Parathyroid adenoma (tissue), 2 donors: ENCODE measurements around the gene ZCCHC17.
"Not testable (repeated sequence)": the region's sequence is repeated elsewhere in the genome, so short reads cannot be mapped to it uniquely, and the experiment has no call there.

Experiments
- H2AFZ ChIP-seq: fragments of 300-600 bp; sonication (generic); one replicate; pipeline ENCODE4 v1.7.0; 2017; ENCODE audit warnings: antibody characterized with exemption, mild to moderate bottlenecking
- H3K27ac ChIP-seq: fragments of 300-600 bp; sonication (generic); one replicate; pipeline ENCODE4 v1.7.0; 2017
- H3K27me3 ChIP-seq: fragments of 300-600 bp; sonication (generic); one replicate; pipeline ENCODE4 v1.7.0; 2017; ENCODE audit warnings: low read length; ENCODE audit not compliant: control insufficient read depth, insufficient read depth
- H3K36me3 ChIP-seq: fragments of 300-600 bp; sonication (generic); one replicate; pipeline ENCODE4 v1.7.0; 2017; ENCODE audit warnings: low read length; ENCODE audit not compliant: control insufficient read depth, insufficient read depth
- H3K4me1 ChIP-seq: fragments of 300-600 bp; sonication (generic); one replicate; pipeline ENCODE4 v1.7.0; 2017; ENCODE audit warnings: control low read depth
- H3K4me2 ChIP-seq: fragments of 300-600 bp; sonication (generic); one replicate; pipeline ENCODE4 v1.7.0; 2017; ENCODE audit warnings: low read length
- H3K4me3 ChIP-seq: fragments of 300-600 bp; sonication (generic); one replicate; pipeline ENCODE4 v1.7.0; 2017; ENCODE audit warnings: low read depth, low read length
- H3K79me2 ChIP-seq: fragments of 300-600 bp; sonication (generic); one replicate; pipeline ENCODE4 v1.7.0; 2017; ENCODE audit warnings: control low read depth
- H3K9ac ChIP-seq: fragments of 300-600 bp; sonication (generic); one replicate; pipeline ENCODE4 v1.7.0; 2017; ENCODE audit warnings: mild to moderate bottlenecking
- H3K9me3 ChIP-seq: fragments of 300-600 bp; sonication (generic); one replicate; pipeline ENCODE4 v1.7.0; 2017; ENCODE audit warnings: low read length; ENCODE audit not compliant: control insufficient read depth
- TF ChIP-seq, protein P1 (sequence below): fragments of 300-600 bp; sonication (generic); IDR thresholded peaks from one replicate; pipeline ENCODE4 v1.7.0; 2017; ENCODE audit warnings: antibody characterized with exemption, mild to moderate bottlenecking
- donor health status: primary hyperparathyroidism.

The ZCCHC17 gene

DNA sequence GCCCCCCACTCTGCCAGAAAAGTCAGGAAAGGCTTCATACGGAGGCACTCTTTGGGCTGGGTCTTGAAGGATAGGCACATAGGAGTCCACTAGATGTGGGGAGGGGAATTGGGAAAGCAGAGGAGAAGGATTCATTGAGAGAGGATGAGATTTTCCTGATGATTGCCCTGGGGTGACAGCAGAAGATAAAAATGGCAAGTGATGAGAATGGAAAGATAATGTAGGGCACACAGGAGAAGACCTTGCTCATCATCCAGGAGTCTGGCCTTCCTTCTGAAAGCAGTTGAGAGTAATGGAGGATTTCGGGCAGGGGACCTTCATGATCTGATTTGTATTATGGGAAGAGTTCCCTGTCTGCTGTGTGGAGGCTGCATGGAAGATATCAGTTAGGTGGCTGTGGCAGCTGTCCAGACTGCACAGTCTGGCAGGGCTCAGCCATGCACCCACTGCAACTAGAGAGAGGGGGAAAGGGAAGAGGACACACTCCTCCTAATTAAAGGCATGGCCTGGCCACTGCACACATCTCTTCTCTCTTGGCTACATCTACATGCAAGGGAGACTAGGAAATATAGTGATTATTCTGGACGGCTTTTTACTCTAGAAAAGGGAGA is 85.7 kb downstream of the ZCCHC17 start:
- no peaks in the 10 kb centered on the region for H3K4me1 ChIP-seq
- no peak overlapping the region for H3K9ac ChIP-seq
- no peaks in the 10 kb centered on the region for H3K79me2 ChIP-seq
- no peak overlapping the region for H2AFZ ChIP-seq
- H3K4me3 ChIP-seq = no peak overlapping the region
- H3K27me3 ChIP-seq = no peaks in the 10 kb centered on the region
- no peak overlapping the region for H3K4me2 ChIP-seq
- no peak overlapping the region for H3K27ac ChIP-seq
- TF ChIP-seq, protein P1, sequence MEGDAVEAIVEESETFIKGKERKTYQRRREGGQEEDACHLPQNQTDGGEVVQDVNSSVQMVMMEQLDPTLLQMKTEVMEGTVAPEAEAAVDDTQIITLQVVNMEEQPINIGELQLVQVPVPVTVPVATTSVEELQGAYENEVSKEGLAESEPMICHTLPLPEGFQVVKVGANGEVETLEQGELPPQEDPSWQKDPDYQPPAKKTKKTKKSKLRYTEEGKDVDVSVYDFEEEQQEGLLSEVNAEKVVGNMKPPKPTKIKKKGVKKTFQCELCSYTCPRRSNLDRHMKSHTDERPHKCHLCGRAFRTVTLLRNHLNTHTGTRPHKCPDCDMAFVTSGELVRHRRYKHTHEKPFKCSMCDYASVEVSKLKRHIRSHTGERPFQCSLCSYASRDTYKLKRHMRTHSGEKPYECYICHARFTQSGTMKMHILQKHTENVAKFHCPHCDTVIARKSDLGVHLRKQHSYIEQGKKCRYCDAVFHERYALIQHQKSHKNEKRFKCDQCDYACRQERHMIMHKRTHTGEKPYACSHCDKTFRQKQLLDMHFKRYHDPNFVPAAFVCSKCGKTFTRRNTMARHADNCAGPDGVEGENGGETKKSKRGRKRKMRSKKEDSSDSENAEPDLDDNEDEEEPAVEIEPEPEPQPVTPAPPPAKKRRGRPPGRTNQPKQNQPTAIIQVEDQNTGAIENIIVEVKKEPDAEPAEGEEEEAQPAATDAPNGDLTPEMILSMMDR = no peak
- H3K36me3 ChIP-seq = no peaks in the 10 kb centered on the region
- no peaks in the 10 kb centered on the region for H3K9me3 ChIP-seq

DNA sequence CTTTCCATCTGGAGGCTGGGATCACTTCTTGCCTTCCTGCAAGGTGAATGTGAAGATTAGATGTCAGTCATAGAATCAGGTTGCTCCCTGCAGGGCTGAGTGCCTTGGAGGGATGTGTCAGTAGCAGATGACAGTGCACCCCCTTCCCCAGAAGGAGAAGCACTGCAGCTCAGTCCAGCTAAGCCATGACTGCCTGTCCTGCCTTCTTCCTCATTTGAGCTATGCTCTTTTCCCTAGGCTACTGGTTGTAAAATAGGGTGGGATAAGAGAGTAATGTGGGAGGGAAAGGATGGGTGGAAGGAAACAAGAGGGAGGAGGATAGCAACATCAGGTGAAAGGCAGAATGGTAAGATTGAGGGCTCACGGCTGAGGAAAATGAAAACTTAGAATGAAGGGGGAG is 87.1 kb downstream of the ZCCHC17 start:
- TF ChIP-seq, protein P1 = no peak

DNA sequence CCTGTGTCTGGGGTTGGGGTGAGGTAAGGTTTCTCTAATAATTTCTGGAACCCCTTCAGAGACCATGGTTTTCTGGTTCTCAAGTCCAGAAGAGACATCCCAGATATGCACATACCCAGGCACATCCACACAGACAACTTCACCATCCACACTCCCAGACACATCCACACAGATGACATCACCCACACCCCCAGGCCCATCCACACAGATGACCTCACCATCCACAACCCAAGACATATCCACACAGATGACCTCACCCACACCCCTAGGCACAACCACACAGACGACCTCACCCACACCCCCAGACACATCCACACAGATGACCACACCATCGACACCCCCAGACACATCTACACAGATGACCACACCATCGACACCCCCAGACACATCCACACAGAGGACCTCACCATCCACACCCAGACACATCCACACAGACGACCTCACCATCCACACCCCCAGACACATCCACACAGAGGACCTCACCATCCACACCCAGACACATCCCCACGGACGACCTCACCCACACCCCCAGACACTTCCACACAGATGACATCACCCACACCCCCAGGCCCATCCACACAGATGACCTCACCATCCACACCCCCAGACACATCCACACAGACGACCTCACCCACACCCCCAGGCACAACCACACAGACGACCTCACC is 89.9 kb downstream of the ZCCHC17 start:
- not testable (repeated sequence) for H3K27me3 ChIP-seq, H2AFZ ChIP-seq, H3K4me2 ChIP-seq, H3K79me2 ChIP-seq, H3K36me3 ChIP-seq, H3K4me3 ChIP-seq, H3K9ac ChIP-seq, H3K9me3 ChIP-seq, H3K4me1 ChIP-seq, H3K27ac ChIP-seq

More for the DNA sequence above, 87.1 kb downstream of the ZCCHC17 start:
- H3K4me2 ChIP-seq = no peak overlapping the region
- no peaks in the 10 kb centered on the region for H3K36me3 ChIP-seq
- H3K4me1 ChIP-seq = no peaks in the 10 kb centered on the region
- no peaks in the 10 kb centered on the region for H3K9me3 ChIP-seq
- H2AFZ ChIP-seq = no peak overlapping the region
- no peak overlapping the region for H3K27ac ChIP-seq
- H3K27me3 ChIP-seq = no peaks in the 10 kb centered on the region
- H3K4me3 ChIP-seq = no peak overlapping the region
- H3K9ac ChIP-seq = no peak overlapping the region
- H3K79me2 ChIP-seq = no peaks in the 10 kb centered on the region

DNA sequence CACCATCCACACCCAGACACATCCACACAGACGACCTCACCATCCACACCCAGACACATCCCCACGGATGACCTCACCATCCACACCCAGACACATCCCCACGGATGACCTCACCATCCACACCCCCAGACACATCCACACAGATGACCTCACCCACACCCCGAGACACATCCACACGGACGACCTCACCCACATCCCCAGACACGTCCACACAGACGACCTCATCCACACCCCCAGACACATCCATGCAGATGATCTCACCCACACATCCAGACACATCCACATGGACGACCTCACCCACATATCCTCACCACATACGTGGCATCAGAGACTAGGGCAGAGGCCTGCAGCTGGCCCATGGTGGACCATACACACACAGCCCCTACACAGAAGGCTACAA is 90.8 kb downstream of the ZCCHC17 start:
- TF ChIP-seq, protein P1 = no peak
- no peak overlapping the region for H3K9ac ChIP-seq
- no peaks in the 10 kb centered on the region for H3K27me3 ChIP-seq
- no peaks in the 10 kb centered on the region for H3K36me3 ChIP-seq
- no peak overlapping the region for H2AFZ ChIP-seq
- H3K79me2 ChIP-seq = no peaks in the 10 kb centered on the region
- no peaks in the 10 kb centered on the region for H3K4me1 ChIP-seq
- H3K4me3 ChIP-seq = no peak overlapping the region
- H3K27ac ChIP-seq = no peak overlapping the region
- no peaks in the 10 kb centered on the region for H3K9me3 ChIP-seq
- H3K4me2 ChIP-seq = no peak overlapping the region

DNA sequence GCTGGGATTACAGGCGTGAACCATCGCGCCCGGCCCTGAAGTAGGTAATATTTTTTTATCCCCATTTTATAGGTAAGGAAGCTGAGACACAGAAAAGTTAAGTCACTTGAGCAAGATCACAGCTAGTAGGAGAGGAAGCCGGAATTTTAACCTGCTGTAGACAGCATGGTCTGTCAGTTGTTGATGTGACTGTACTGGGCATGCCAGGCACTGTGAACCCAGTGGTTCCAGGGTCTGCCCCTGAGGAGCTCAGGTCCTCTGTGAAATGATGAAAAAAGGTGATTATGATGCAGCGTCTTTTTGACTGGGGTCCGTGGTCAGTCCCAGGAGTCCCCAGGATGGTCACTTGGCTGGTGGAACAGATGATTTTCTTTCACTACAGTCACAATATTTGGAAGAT is 92.8 kb downstream of the ZCCHC17 start:
- no peak overlapping the region for H3K27ac ChIP-seq

More for the DNA sequence above, 92.8 kb downstream of the ZCCHC17 start:
- H3K4me1 ChIP-seq = no peaks in the 10 kb centered on the region
- H3K36me3 ChIP-seq = no peaks in the 10 kb centered on the region
- H3K27me3 ChIP-seq = no peaks in the 10 kb centered on the region
- no peaks in the 10 kb centered on the region for H3K79me2 ChIP-seq
- H3K9me3 ChIP-seq = no peaks in the 10 kb centered on the region
- TF ChIP-seq, protein P1 = no peak
- H3K4me3 ChIP-seq = no peak overlapping the region
- H3K4me2 ChIP-seq = no peak overlapping the region
- H3K9ac ChIP-seq = no peak overlapping the region
- H2AFZ ChIP-seq = no peak overlapping the region
